Osteocyte (in vitro differentiated cells): ENCODE data around the gene LCN2. TPM values are rescaled to one million over a fixed set of nuclear protein-coding genes. Genes with fewer than 3 reads are reported as not detected.
A peak's percentile ranks its signal among the peaks of the same experiment; 100 is the strongest.

Source experiments
- DNase-seq: peaks from one replicate; pipeline ENCODE4 v3.0.0; 2021; ENCODE audit warnings: mixed read lengths; ENCODE audit not compliant: unreplicated experiment; ENCODE audit errors: extremely low spot score
- H3K27ac Mint-ChIP-seq: one replicate; pipeline ENCODE4 v1.8.0; 2021; ENCODE audit warnings: mild to moderate bottlenecking, mixed read lengths; ENCODE audit not compliant: unreplicated experiment
- H3K27me3 Mint-ChIP-seq: one replicate; pipeline ENCODE4 v1.8.0; 2021; ENCODE audit warnings: mixed read lengths; ENCODE audit not compliant: unreplicated experiment
- H3K36me3 Mint-ChIP-seq: one replicate; pipeline ENCODE4 v1.8.0; 2021; ENCODE audit warnings: mixed read lengths; ENCODE audit not compliant: unreplicated experiment
- H3K4me1 Mint-ChIP-seq: one replicate; pipeline ENCODE4 v1.8.0; 2021; ENCODE audit warnings: mixed read lengths; ENCODE audit not compliant: unreplicated experiment
- H3K4me3 Mint-ChIP-seq: one replicate; pipeline ENCODE4 v1.8.0; 2021; ENCODE audit warnings: mild to moderate bottlenecking, moderate library complexity, mixed read lengths; ENCODE audit not compliant: unreplicated experiment
- H3K9me3 Mint-ChIP-seq: one replicate; pipeline ENCODE4 v1.8.0; 2021; ENCODE audit warnings: mixed read lengths; ENCODE audit not compliant: unreplicated experiment
- total RNA-seq: library from RNA; stranded (reverse); gene quantifications from 2 replicates; pipeline ENCODE4 v1.2.1, GENCODE V29; 2021
- TF ChIP-seq, protein P1 (sequence below): fragments of 200-600 bp; sonication (generic); IDR thresholded peaks from 2 replicates; pipeline ENCODE4 v1.5.0; 2021; ENCODE audit warnings: antibody characterized with exemption, mild to moderate bottlenecking, moderate library complexity

The LCN2 gene
- total RNA-seq, 1 donor from 2014 or later, result not detected

DNA sequence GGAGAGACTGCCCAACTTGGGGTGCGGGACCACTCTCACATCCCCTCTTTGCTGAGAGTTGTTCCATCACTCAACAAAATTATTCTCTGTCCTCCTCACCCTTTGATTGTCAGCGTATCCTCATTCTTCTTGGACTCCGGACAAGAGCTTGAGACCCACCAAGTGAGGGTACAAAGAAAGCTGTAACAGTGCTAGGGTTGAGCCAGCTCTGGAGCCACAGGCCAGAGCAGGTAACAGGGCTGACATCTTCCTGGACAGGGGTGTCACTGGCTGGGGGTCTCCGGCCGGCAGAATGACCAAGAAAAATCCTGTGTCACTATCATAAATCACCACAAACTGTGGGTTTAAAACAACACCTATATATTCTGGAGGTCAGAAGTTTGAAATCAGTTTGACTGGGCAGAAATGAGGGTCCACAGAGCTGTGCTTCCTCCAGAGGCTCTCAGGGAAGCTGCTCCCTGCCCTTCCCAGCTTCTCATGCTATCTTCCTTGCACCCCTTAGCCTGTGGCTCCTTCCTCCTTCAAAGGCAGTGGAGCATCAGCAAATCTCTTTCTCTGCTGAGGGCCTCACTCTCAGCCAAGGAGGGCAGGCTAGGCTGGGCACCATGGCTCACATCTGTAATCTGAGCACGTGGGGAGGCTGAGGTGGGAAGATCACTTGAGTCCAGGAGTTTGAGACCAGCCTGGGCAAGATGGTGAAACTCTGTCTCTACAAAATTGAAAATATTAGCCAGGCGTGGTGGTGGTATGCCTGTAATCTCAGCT, 6.7 kb downstream of the LCN2 start:
- Mint-ChIP-seq H3K27me3 (no peaks in the 10 kb centered on the region), H3K9me3 (no peaks in the 10 kb centered on the region), H3K4me1 (peaks cover 3% of the 10 kb centered on the region), H3K4me3 (no peak overlapping the region), H3K27ac (no peak overlapping the region), H3K36me3 (no peaks in the 10 kb centered on the region)
- TF ChIP-seq, protein P1, sequence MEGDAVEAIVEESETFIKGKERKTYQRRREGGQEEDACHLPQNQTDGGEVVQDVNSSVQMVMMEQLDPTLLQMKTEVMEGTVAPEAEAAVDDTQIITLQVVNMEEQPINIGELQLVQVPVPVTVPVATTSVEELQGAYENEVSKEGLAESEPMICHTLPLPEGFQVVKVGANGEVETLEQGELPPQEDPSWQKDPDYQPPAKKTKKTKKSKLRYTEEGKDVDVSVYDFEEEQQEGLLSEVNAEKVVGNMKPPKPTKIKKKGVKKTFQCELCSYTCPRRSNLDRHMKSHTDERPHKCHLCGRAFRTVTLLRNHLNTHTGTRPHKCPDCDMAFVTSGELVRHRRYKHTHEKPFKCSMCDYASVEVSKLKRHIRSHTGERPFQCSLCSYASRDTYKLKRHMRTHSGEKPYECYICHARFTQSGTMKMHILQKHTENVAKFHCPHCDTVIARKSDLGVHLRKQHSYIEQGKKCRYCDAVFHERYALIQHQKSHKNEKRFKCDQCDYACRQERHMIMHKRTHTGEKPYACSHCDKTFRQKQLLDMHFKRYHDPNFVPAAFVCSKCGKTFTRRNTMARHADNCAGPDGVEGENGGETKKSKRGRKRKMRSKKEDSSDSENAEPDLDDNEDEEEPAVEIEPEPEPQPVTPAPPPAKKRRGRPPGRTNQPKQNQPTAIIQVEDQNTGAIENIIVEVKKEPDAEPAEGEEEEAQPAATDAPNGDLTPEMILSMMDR, result no peak
- no peak for DNase-seq

DNA sequence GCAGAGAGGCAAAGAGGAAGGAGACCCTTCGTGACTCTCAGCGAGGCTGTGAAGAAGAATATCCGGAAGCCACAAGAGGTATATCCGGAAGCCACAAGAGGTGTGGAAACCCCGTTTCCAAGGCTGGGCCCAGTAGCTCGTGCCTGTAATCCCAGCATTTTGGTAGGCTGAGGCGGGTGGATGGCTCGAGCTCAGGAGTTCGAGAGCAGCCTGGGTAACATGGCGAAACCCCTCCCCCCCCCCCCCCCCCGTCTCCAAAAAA, 10.2 kb downstream of the LCN2 start:
- Mint-ChIP-seq H3K27ac (peak overlapping the region; percentile 54), H3K27me3 (no peaks in the 10 kb centered on the region), H3K36me3 (peaks cover 9% of the 10 kb centered on the region), H3K4me1 (peaks cover 12% of the 10 kb centered on the region), H3K4me3 (peak overlapping the region; percentile 66), H3K9me3 (no peaks in the 10 kb centered on the region)
- DNase-seq, result no peak
- TF ChIP-seq, protein P1, result no peak

DNA sequence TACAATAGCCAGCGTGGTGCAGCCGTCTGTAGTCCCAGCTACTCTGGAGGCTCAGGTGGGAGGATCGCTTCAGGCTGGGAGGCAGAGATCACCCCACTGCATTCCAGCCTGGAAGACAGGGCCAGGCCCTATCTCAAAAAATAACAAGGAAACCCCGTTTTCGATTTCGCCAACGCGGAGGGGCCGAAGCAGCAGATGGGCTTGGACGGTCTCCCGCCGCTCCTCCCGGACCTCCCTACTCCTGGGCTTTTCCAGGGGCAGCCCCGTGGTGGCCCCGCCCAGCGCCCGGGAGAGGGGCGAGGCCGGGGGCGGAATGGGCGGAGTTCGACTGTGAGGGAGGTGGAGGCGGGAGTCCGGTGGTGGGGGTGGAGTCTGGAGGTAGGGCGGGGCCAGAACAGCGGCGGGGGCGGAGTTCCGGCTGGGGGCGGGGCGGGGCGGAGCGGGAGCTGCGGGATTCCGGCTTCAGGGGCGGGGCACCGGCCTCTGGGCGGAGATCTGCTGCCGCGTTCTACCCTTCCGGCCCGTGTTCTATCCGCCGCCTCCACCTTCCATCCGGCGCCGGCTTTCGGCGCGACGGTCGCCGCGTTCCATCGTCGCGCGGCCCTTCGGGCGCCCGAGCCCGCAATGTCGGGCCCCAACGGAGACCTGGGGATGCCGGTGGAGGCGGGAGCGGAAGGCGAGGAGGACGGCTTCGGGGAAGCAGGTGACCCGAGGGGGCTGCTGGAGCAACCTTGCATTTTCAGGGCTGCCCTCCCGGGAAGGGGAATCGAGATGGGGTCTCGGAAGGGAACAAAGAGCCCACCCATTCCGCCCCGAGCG, 10.7 kb downstream of the LCN2 start, which contains the start of gene BBLN:
Gene BBLN (plus strand): TSS at position 482 of the 819 bp plus-strand sequence. CDS start 143 bp downstream, at position 625.
- H3K4me1 Mint-ChIP-seq, result peaks cover 12% of the 10 kb centered on the region
- no peaks in the 10 kb centered on the region for H3K9me3 Mint-ChIP-seq
- H3K27me3 Mint-ChIP-seq, result no peaks in the 10 kb centered on the region
- peak; percentile 99 for DNase-seq
- TF ChIP-seq, protein P1, result no peak
- H3K36me3 Mint-ChIP-seq, result peaks cover 11% of the 10 kb centered on the region
- H3K27ac Mint-ChIP-seq, result peak within 1 kb of the TSS; percentile 54
- peak within 1 kb of the TSS; percentile 74 for H3K4me3 Mint-ChIP-seq

DNA sequence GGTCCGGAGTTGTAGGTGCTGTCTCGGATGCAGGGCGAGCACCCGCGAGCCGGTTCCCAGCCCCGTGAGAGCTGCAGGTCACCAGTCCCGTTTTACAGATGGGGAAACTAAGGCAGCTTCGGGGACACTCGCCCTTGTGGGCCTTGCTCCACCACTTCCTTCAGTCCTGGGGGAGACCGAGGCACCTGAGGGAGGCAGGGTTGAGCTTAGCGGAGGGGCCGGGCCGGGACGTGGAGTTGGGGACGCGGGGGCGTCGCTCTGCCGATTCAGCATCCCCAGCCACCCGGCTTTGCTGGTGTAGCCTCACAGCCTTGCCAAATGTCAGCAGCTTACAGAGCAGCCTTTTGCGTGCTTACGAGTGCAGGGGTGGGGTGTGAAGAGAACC, 11.3 kb downstream of the LCN2 start:
- Mint-ChIP-seq H3K36me3 (peaks cover 11% of the 10 kb centered on the region), H3K4me3 (peak overlapping the region; percentile 74), H3K9me3 (no peaks in the 10 kb centered on the region), H3K27ac (peak overlapping the region; percentile 54), H3K27me3 (no peaks in the 10 kb centered on the region), H3K4me1 (peaks cover 12% of the 10 kb centered on the region)
- TF ChIP-seq, protein P1, result no peak
- DNase-seq, result no peak
